HepG2 (cell line): ENCODE measurements around the gene SRPRA. TPM values are rescaled to one million over a fixed set of nuclear protein-coding genes. Genes with fewer than 3 reads are reported as not detected.
A peak's percentile ranks its signal among the peaks of the same experiment; 100 is the strongest.

Experiments used
- ATAC-seq: fragments of 200-7000 bp; cut with Tn5 transposase; 3 replicates; pipeline ENCODE4 v1.9.1; 2020; ENCODE audit warnings: mild to moderate bottlenecking, moderate library complexity
- BruUV-seq: library from RNA; stranded (reverse); fragments of 400-500 nt; replicated peaks from 2 replicates; lab custom pipeline; 2021; lab: Mats Ljungman, UMichigan
- CTCF ChIA-PET: fragments of 300-600 bp; formaldehyde crosslinking; extraction: SDS; loops from one replicate; lab custom pipeline; 2021; ENCODE audit warnings: low total read pairs, inconsistent platforms, low intra/inter-chr PET ratio; lab: Yijun Ruan, JAX
- POLR2A ChIA-PET: fragments of 350-600 bp; sonication (Branson Sonifier 250); formaldehyde crosslinking; loops from one replicate; lab custom pipeline; 2020; ENCODE audit warnings: antibody characterized with exemption, inconsistent platforms; lab: Yijun Ruan, JAX
- DNase-seq: peaks from one replicate; pipeline ENCODE4 v3.0.0-alpha.2; 2015; ENCODE audit warnings: low spot score
- FAIRE-seq: peaks from 3 replicates; lab custom pipeline; 2011; peaks lifted over from hg19 to GRCh38; lab: Jason Lieb, UNC
- H2AFZ ChIP-seq: one replicate; pipeline ENCODE4 v1.6.1; 2011; ENCODE audit warnings: low read length, inconsistent platforms
- H3K27ac ChIP-seq: fragments of 300-600 bp; 3 replicates; pipeline ENCODE4 v1.8.0; 2011; ENCODE audit warnings: mixed run types, mild to moderate bottlenecking, mixed read lengths, low read length, inconsistent platforms; ENCODE audit not compliant: insufficient read depth; ENCODE audit errors: extremely low read length
- H3K27me3 ChIP-seq, 2 experiments: fragments of 200-600 bp in 1 of 2; 2 replicates in 1 of 2; 3 replicates in 1 of 2; pipeline versions ENCODE4 v1.6.0 to v1.8.0; 2011; ENCODE audit warnings: low read length in 2 of 2, mild to moderate bottlenecking in 2 of 2, moderate library complexity in 2 of 2, inconsistent platforms in 1 of 2; ENCODE audit not compliant: insufficient read depth in 2 of 2, control insufficient read depth in 1 of 2
- H3K36me3 ChIP-seq, 2 experiments: fragments of 200-600 bp in 1 of 2; replicated peaks in 1 of 2; 2 replicates in 1 of 2; 3 replicates in 1 of 2; pipeline versions ENCODE4 v1.5.1 to v1.8.0; 2011; ENCODE audit warnings: low read length in 2 of 2, inconsistent platforms in 1 of 2; ENCODE audit not compliant: insufficient read depth in 2 of 2, control insufficient read depth in 1 of 2
- H3K4me1 ChIP-seq: 2 replicates; pipeline ENCODE4 v1.5.1; 2012; ENCODE audit warnings: low read length, inconsistent platforms; ENCODE audit not compliant: insufficient read depth
- H3K4me2 ChIP-seq: 2 replicates; pipeline ENCODE4 v1.6.0; 2011; ENCODE audit warnings: low read depth, low read length, inconsistent platforms
- H3K4me3 ChIP-seq, 3 experiments: fragments of 200-600 bp in 1 of 3; sonication (generic), shearing (Covaris generic) in 1 of 3; replicated peaks in 1 of 3; 2 replicates each; pipeline ENCODE4 v1.5.1; 2011 to 2016; ENCODE audit warnings: low read length in 3 of 3, inconsistent platforms in 2 of 3, low read depth in 2 of 3, mild to moderate bottlenecking in 2 of 3, control low read depth in 1 of 3, mixed read lengths in 1 of 3; ENCODE audit not compliant: insufficient read depth in 1 of 3
- H3K79me2 ChIP-seq: one replicate; pipeline ENCODE4 v1.6.1; 2011; ENCODE audit warnings: low read length, inconsistent platforms; ENCODE audit not compliant: insufficient read depth
- H3K9ac ChIP-seq: 2 replicates; pipeline ENCODE4 v1.6.0; 2011; ENCODE audit warnings: mild to moderate bottlenecking, low read depth, low read length, inconsistent platforms; ENCODE audit not compliant: insufficient read depth
- H3K9me3 ChIP-seq: 2 replicates; pipeline ENCODE4 v1.5.1; 2012; ENCODE audit warnings: mild to moderate bottlenecking, low read length
- H4K20me1 ChIP-seq: 2 replicates; pipeline ENCODE4 v1.6.0; 2011; ENCODE audit warnings: inconsistent platforms, mild to moderate bottlenecking, low read length, moderate library complexity; ENCODE audit not compliant: insufficient read depth
- AHR ChIP-seq: IDR thresholded peaks from 2 replicates; pipeline ENCODE4 v1.6.1; 2018; ENCODE audit warnings: missing genetic modification reagents, missing compliant biosample characterization
- CEBPB ChIP-seq: IDR thresholded peaks from 2 replicates; pipeline ENCODE4 v1.6.1; 2011; ENCODE audit warnings: low read depth, low read length, improper control_type of control experiment, borderline replicate concordance
- DR1 ChIP-seq: sonication (generic); formaldehyde crosslinking; IDR thresholded peaks from 2 replicates; pipeline ENCODE4 v1.8.0; 2021; ENCODE audit warnings: mild to moderate bottlenecking, missing genetic modification reagents, inconsistent platforms
- FIP1L1 ChIP-seq: fragments of 200-400 bp; formaldehyde crosslinking; IDR thresholded peaks from 2 replicates; pipeline ENCODE4 v1.6.1; 2018; ENCODE audit warnings: low read depth, mild to moderate bottlenecking, low read length, moderate library complexity, borderline replicate concordance; ENCODE audit not compliant: insufficient read depth
- KLF13 ChIP-seq: sonication (generic); formaldehyde crosslinking; IDR thresholded peaks from 2 replicates; pipeline ENCODE4 v1.4.0; 2020; ENCODE audit warnings: mild to moderate bottlenecking, missing genetic modification reagents
- SMC3 ChIP-seq: IDR thresholded peaks from 2 replicates; pipeline ENCODE4 v1.6.1; 2011; ENCODE audit warnings: low read length, improper control_type of control experiment
- SOX5 ChIP-seq: IDR thresholded peaks from 2 replicates; pipeline ENCODE4 v1.6.1; 2016; ENCODE audit warnings: borderline replicate concordance
- ZNF30 ChIP-seq: sonication (generic); formaldehyde crosslinking; IDR thresholded peaks from 2 replicates; pipeline ENCODE4 v1.5.0; 2020; ENCODE audit warnings: mild to moderate bottlenecking, missing genetic modification reagents
- ZNF383 ChIP-seq: sonication (generic); formaldehyde crosslinking; IDR thresholded peaks from 2 replicates; pipeline ENCODE4 v1.4.0; 2020; ENCODE audit warnings: missing genetic modification reagents, mild to moderate bottlenecking, borderline replicate concordance
- ZNF891 ChIP-seq: sonication (generic); formaldehyde crosslinking; IDR thresholded peaks from 2 replicates; pipeline ENCODE4 v1.5.0; 2020; ENCODE audit warnings: mild to moderate bottlenecking, missing genetic modification reagents
- WGBS: methylation state at CpG from one replicate; pipeline ENCODE4 v1.1.6; 2017; ENCODE audit warnings: low lambda C conversion rate; 5-methylcytosine and 5-hydroxymethylcytosine counted together
- in situ Hi-C: cut with HindIII; loops from 2 replicates; pipeline ENCODE4 v1.10.0; 2017; ENCODE audit warnings: low pct_unique_long_range_greater_than_20kb; ENCODE audit not compliant: extremely low pct_ligation_motif_present
- intact Hi-C: fragments of 100-400 bp; cut with micrococcal nuclease; formaldehyde crosslinking; loops from one replicate; pipeline ENCODE4 v1.10.0; 2022; ENCODE audit not compliant: unreplicated experiment
- polyA plus RNA-seq, 8 experiments: library from polyadenylated mRNA; depleted of rRNA in 3 of 8; stranded (reverse) in 7 of 8; unstranded in 1 of 8; fragments of >200 nt; fragmentation: Illumina TruSeq in 4 of 8; extraction: Trizol in 4 of 8; gene quantifications; 2 replicates each; pipeline versions ENCODE4 v1.2.1 to v1.2.3, GENCODE V29; 2011 to 2016; ENCODE audit warnings: low read depth in 4 of 8, missing spikeins in 1 of 8, mixed read lengths in 1 of 8; ENCODE audit not compliant: insufficient read depth in 1 of 8
- total RNA-seq, 5 experiments: library from RNA; depleted of rRNA; stranded (reverse); fragments of >200 nt; fragmentation: Illumina TruSeq; extraction: Trizol; gene quantifications; 2 replicates each; pipeline ENCODE4 v1.2.3, GENCODE V29; 2016; ENCODE audit warnings: low read depth in 1 of 5
- TF ChIP-seq, protein P1 (sequence below): IDR thresholded peaks from 2 replicates; pipeline ENCODE4 v1.6.1; 2016; ENCODE audit warnings: low read depth, control low read depth
- TF ChIP-seq, protein P2 (sequence below): sonication (generic); formaldehyde crosslinking; IDR thresholded peaks from 2 replicates; pipeline ENCODE4 v1.4.0; 2020; ENCODE audit warnings: missing genetic modification reagents, borderline replicate concordance
- TF ChIP-seq, protein P3 (sequence below): sonication (generic); formaldehyde crosslinking; IDR thresholded peaks from 2 replicates; pipeline ENCODE4 v1.8.1; 2023; ENCODE audit warnings: mild to moderate bottlenecking, missing genetic modification reagents

The SRPRA gene
- total and polyA plus RNA-seq, 2 of the 13 experiments (the other 11 are each of a cell fraction or from before 2014, with no cell fraction given): 27.7 to 64.6 TPM

DNA sequence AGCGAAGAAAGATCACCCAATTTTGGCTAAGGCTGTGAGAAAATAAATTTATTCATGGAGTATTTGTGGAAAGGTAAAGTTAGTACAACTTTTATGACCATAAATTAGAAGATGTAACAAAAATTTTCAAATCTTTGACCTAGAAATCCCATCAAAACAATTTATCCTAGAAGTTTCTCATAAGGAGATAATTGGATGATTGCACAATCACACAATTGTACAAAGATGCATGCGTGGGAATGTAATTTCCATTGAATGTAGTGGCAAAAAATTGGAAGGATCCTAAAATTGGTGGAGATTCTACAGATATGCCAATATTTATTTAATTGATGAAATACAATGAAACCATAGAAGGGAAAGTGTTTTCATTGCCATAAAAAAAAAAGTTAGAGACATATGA lies 11.6 kb downstream of the SRPRA start:
- Histone ChIP-seq H3K9me3 (no peaks in the 10 kb centered on the region), H3K4me1 (no peaks in the 10 kb centered on the region), H3K79me2 (no peaks in the 10 kb centered on the region), H4K20me1 (no peaks in the 10 kb centered on the region), H3K4me3 (no peak overlapping the region), H2AFZ (no peak overlapping the region), H3K9ac (no peak overlapping the region), H3K27ac (no peak overlapping the region), H3K27me3 (no peaks in the 10 kb centered on the region), H3K36me3 (peaks cover 4 to 40% of the 10 kb centered on the region in 2 experiments), H3K4me2 (no peak overlapping the region)
- FAIRE-seq (no peak), ATAC-seq (no peak), DNase-seq (no peak)
- in situ Hi-C loops: no loop called here
- TF ChIP-seq, protein P1, sequence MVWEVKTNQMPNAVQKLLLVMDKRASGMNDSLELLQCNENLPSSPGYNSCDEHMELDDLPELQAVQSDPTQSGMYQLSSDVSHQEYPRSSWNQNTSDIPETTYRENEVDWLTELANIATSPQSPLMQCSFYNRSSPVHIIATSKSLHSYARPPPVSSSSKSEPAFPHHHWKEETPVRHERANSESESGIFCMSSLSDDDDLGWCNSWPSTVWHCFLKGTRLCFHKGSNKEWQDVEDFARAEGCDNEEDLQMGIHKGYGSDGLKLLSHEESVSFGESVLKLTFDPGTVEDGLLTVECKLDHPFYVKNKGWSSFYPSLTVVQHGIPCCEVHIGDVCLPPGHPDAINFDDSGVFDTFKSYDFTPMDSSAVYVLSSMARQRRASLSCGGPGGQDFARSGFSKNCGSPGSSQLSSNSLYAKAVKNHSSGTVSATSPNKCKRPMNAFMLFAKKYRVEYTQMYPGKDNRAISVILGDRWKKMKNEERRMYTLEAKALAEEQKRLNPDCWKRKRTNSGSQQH: no peak
- TF ChIP-seq CEBPB: peak; percentile 74
- WGBS: 96% methylated on average over 2 of the region's 2 CpGs
- ChIA-PET POLR2A (no interaction called here), CTCF (no interaction called here)
- intact Hi-C loops: no loop called here
- BruUV-seq: no TSS peak

DNA sequence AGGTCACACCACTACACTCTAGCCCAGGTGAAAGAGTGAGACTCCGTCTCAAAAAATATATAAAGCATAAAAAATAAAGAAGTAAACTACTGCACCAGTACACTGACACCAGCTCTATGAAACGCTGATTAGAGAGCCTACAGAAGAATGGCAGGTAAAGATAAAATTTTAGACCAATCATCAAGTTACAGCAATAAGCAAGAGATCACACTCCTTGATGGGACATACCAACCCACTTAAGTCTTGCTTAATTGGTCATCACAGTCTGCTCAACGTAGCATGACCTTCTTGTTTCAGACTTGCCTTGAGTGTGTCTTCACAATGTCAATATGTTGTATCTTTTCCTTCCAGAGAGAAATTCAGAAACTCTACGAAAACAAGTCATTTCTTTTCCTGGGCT lies 12.5 kb downstream of the SRPRA start:
- H3K4me1 ChIP-seq: no peaks in the 10 kb centered on the region
- no peak for ATAC-seq
- ChIA-PET POLR2A (no interaction called here), CTCF (no interaction called here)
- H3K4me3 ChIP-seq: no peak overlapping the region
- H3K36me3 ChIP-seq: peaks cover 3 to 34% of the 10 kb centered on the region in 2 experiments
- no peaks in the 10 kb centered on the region for H3K27me3 ChIP-seq
- H3K79me2 ChIP-seq: no peaks in the 10 kb centered on the region
- BruUV-seq: no TSS peak
- 96% methylated on average over 4 of the region's 4 CpGs for WGBS
- no peak for FAIRE-seq
- H3K9me3 ChIP-seq: no peaks in the 10 kb centered on the region
- H3K9ac ChIP-seq: no peak overlapping the region
- H4K20me1 ChIP-seq: no peaks in the 10 kb centered on the region
- H3K27ac ChIP-seq: no peak overlapping the region
- H2AFZ ChIP-seq: no peak overlapping the region
- in situ Hi-C loops (no loop called here), intact Hi-C loops (no loop called here)
- H3K4me2 ChIP-seq: no peak overlapping the region
- no peak for DNase-seq
- no peak for TF ChIP-seq ZNF383 (CRISPR knock-in tag)
- TF ChIP-seq ZNF30 (CRISPR knock-in tag): no peak
- no peak for TF ChIP-seq FIP1L1
- TF ChIP-seq, protein P2, sequence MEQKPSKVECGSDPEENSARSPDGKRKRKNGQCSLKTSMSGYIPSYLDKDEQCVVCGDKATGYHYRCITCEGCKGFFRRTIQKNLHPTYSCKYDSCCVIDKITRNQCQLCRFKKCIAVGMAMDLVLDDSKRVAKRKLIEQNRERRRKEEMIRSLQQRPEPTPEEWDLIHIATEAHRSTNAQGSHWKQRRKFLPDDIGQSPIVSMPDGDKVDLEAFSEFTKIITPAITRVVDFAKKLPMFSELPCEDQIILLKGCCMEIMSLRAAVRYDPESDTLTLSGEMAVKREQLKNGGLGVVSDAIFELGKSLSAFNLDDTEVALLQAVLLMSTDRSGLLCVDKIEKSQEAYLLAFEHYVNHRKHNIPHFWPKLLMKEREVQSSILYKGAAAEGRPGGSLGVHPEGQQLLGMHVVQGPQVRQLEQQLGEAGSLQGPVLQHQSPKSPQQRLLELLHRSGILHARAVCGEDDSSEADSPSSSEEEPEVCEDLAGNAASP (CRISPR knock-in tag): no peak
- no peak for TF ChIP-seq SOX5
- TF ChIP-seq, protein P1: no peak
- no peak for TF ChIP-seq KLF13 (CRISPR knock-in tag)
- TF ChIP-seq SMC3: no peak
- TF ChIP-seq, protein P3, sequence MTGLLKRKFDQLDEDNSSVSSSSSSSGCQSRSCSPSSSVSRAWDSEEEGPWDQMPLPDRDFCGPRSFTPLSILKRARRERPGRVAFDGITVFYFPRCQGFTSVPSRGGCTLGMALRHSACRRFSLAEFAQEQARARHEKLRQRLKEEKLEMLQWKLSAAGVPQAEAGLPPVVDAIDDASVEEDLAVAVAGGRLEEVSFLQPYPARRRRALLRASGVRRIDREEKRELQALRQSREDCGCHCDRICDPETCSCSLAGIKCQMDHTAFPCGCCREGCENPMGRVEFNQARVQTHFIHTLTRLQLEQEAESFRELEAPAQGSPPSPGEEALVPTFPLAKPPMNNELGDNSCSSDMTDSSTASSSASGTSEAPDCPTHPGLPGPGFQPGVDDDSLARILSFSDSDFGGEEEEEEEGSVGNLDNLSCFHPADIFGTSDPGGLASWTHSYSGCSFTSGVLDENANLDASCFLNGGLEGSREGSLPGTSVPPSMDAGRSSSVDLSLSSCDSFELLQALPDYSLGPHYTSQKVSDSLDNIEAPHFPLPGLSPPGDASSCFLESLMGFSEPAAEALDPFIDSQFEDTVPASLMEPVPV: no peak
- no peak for TF ChIP-seq ZNF891 (CRISPR knock-in tag)
- TF ChIP-seq DR1 (CRISPR knock-in tag): no peak
- TF ChIP-seq AHR: no peak
